ENCODE results near the gene KRT38.
"Not testable (repeated sequence)": the region's sequence is repeated elsewhere in the genome, so short reads cannot be mapped to it uniquely, and the experiment has no call there.

The KRT38 gene

GRCh38 chr17:41420134-41420533, 20.6 kb downstream of the KRT38 start:
- DNase-seq: no peak

GRCh38 chr17:41419716-41420115, 21.1 kb downstream of the KRT38 start:
- DNase-seq: no peak

GRCh38 chr17:41418116-41418860, 22.5 kb downstream of the KRT38 start:
- DNase-seq: no peak

GRCh38 chr17:41417576-41418015, 23.2 kb downstream of the KRT38 start:
- DNase-seq: peak; percentile 20

- no peak for DNase-seq
Measured at GRCh38 chr17:41417127-41417526, 23.7 kb downstream of the KRT38 start.

- DNase-seq: no peak
Measured at GRCh38 chr17:41416479-41416878, 24.3 kb downstream of the KRT38 start.

- no peak for DNase-seq
Measured at GRCh38 chr17:41415833-41416335, 24.9 kb downstream of the KRT38 start.

- DNase-seq: no peak
Measured at GRCh38 chr17:41415411-41415810, 25.4 kb downstream of the KRT38 start.

GRCh38 chr17:41413982-41414381, 26.8 kb downstream of the KRT38 start:
- DNase-seq: no peak

GRCh38 chr17:41413353-41413957, 27.3 kb downstream of the KRT38 start:
- no peak for DNase-seq

- no peak for DNase-seq
Measured at GRCh38 chr17:41411072-41411840, 29.5 kb downstream of the KRT38 start.

- no peak for DNase-seq
Measured at GRCh38 chr17:41407226-41407625, 33.6 kb downstream of the KRT38 start.

GRCh38 chr17:41406205-41406604, 34.6 kb downstream of the KRT38 start:
- no peak for DNase-seq

- peak; percentile 74 for DNase-seq
Measured at GRCh38 chr17:41404024-41404671, 36.6 kb downstream of the KRT38 start.

GRCh38 chr17:41403404-41404023, 37.3 kb downstream of the KRT38 start:
- no peak for DNase-seq

- no peak for DNase-seq
Measured at GRCh38 chr17:41402161-41402560, 38.6 kb downstream of the KRT38 start.

- DNase-seq: no peak
Measured at GRCh38 chr17:41396996-41397660, 43.7 kb downstream of the KRT38 start, which contains the start of gene KRT31. Gene KRT31, minus strand, starts transcription at chr17:41397608. Its CDS starts 69 bp downstream, at chr17:41397539.

GRCh38 chr17:41396340-41396739, 44.4 kb downstream of the KRT38 start:
- DNase-seq: no peak

GRCh38 chr17:41395611-41396010, 45.2 kb downstream of the KRT38 start:
- DNase-seq: no peak

GRCh38 chr17:41395044-41395443, 45.7 kb downstream of the KRT38 start:
- DNase-seq: not testable (repeated sequence)

- DNase-seq: no peak
Measured at GRCh38 chr17:41394254-41394996, 46.4 kb downstream of the KRT38 start.

All from stimulated activated CD4-positive, alpha-beta T cell treated with anti-CD3 and anti-CD28 coated beads, Interleukin-15, amount 100 ng/mL, for 24 hours (primary cell).